Measurements from ENCODE around the gene RAB3IL1. TPM values are rescaled to one million over a fixed set of nuclear protein-coding genes. Genes with fewer than 3 reads are reported as not detected.

RAB3IL1 gene
- polyA plus RNA-seq, 3 donors = 18.0 to 24.4 (median 22.6) TPM

DNA sequence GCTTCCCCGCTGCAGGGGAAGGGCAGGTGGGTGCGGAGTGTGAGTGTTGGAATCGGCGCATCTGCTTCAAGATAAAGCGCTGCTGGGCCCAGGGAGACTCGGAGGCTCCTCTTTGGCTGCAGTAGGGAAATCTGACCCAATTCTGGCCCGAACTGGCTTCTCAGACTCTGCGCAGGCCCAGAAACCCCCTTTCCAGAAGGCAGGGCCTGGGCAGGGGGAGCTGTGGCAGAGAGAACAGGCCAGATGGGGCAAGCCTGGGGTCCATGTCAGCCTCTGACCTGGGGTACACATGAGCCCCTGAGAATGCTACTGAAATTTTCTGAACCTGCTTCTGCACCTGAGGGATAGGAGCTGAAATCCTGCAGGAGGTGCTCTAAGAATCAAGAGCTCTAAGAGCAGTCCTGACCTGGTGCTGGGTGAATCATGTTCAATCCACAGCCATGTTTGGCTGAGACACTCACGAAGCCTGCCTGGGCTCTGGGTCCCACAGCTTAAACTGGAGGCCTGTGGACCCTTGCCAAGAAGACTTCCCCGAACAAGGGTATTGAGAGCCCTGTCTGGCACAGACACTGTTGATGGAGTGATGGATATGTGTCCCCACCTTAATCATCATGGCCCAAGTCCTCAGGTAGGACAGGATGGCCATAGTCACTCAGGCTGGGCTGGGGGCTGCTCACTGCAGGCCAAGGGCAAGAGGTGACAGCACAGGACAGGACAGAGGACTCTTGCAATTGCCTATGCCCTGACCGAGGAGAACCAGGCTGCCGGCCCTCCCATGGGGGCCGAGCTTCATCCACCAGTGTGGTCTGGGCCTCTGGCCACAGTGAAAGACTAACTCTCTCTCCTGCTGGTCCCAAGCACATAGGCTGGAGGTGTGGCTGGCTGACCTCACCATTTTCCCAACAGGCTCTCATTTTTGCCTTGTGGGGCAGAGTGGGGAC is 6.9 kb downstream of the RAB3IL1 start:
- no peak for DNase-seq (ENCODE audit: extremely low read depth in 1 of 11, low read depth in 9 of 11, low spot score in 4 of 11)

DNA sequence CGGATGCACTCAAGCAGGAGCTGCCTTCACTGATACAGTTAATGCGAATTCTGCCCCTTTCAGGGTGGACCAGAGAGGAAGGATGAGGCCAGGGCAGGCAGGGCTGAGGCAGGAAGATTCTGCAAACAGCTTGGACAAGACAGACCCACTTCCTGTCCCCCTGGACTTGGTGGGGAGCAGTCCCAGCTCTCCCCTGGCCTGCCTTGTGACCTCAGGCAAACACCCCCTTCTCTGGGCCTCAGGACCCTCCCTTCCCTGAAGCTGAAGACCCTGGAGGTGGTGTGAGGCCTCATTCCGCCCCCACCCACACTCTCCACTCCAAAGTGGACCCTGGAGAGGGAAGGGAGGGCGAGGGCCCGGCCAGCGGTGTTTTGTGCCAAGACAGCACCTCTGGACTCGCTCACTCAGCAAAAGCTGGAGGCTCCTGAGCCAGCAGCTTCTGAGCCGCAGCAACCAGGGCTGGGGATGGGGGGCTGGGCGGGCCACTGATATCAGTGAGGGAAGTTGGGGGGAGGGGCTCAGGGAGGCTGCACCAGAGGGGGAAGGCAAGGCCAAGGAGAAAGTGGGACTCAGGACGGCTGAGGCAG is 8.5 kb downstream of the RAB3IL1 start:
- DNase-seq (ENCODE audit: extremely low read depth in 1 of 11, low read depth in 9 of 11, low spot score in 4 of 11) = no peak

DNA sequence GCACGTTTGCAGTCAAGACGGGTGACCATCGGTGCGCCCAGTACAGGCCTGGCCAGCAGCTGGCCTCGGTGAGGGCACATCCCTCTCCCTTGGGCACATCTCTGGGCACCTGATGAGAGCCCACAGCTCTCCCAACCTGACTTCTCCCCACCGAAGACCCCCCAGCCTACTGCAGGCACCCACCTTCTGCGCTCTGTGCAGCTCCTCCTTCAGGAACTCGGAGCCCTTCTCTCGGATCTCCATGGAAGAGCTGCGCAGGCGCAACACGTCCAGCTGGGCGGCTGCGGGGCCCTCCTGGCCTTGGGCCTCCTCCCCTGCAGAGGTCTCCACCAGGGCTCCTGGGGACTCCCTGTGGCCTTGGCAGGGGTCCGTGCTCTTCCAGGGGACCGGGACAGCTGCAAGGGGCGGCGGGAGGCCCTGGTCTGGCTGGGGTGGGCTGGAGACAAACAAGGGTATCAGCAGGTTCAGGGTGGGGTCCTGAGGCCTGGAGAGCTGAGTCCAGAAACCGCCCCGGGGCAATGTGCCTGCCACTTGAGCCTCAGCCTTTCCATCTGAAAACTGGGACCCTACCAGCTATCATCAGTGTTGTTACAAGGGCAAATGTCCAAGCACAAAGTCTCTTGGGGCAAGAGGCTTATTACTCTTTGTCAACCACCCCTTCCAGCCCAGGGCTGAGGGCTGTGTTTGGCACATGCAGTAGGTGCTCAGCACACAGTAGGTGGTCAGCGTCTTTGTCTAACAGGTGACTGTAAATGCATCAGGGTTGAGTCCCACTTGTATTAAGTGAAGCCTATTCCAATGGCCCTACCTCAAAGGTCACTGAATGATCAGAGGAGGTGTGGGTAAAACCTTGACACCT is 9.3 kb downstream of the RAB3IL1 start:
- DNase-seq (ENCODE audit: extremely low read depth in 1 of 11, low read depth in 9 of 11, low spot score in 4 of 11) = no peak

DNA sequence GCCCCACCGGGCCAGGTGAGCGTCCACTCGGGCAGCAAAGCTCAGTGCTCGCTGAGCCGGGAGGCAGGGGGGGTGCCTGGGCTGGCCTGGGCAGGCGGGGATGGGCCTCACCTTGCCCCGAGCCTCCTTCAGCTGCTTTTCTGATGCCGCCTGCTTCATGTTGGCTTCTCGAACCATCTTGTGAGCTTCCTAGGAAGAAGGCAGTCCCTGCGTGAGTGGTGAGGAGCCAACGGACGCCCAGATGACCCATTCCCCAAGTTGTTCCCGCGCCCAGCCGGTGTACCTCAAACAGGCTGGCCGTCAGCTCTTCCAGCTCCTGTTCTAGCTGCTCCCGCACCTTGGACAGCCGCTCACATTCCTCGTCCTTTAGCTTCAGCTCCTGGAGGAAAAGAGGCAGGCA is 10.1 kb downstream of the RAB3IL1 start:
- no peak for DNase-seq (ENCODE audit: extremely low read depth in 1 of 11, low read depth in 9 of 11, low spot score in 4 of 11)

DNA sequence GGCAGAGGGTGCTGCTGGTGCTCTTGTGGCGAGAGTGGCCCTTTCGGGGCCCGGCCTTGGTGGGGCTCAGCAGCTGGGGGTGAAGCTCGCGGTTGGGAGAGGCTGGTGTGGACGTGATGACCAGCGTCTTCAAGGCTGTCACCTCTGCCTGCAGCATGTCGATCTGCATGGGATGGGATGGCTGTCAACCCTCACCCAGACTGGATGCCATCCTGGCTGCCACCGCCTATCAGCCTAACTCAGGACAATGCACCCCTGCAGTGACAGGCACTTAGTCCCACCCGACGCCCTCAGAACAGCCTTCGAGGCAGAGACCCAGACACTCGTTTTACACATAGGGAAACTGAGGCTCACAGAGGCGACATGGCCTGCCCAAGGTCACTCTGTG is 10.8 kb downstream of the RAB3IL1 start:
- no peak for DNase-seq (ENCODE audit: extremely low read depth in 1 of 11, low read depth in 9 of 11, low spot score in 4 of 11)

DNA sequence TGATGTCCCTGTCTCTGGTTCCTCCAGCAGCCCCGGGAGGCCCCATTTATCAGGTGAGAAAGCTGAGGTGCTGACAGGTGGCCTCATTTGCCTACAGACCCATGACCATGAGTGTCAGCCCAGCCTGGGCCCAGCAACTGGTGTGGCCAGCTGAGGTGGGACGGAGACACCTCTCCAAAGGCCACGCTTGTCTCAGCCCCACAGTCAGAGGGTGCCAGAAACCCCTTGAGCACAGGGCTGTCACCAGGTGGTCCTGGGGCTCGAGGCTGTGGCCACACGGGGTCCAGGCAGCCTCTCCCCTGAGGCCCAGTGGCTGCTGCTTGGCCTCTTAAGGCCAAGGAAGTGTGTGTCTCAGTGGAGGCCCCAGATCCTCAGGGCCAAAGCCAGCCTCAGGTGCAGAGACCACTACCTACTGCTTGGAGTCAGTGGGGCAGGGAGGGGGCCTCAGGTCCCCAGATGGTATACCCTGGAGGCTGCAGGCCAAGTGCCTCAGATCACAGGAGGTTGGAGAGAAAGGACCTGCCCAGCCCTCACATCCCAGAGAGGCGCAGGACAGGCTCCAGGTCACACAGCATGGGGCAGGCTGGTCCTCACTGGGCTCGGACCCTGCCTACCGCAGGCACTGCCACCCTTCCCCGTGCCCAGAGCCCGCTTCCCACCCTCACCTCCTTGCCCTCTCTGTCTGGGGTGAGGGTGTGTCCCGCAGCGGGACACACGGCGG is 11.4 kb downstream of the RAB3IL1 start:
- no peak for DNase-seq (ENCODE audit: extremely low read depth in 1 of 11, low read depth in 9 of 11, low spot score in 4 of 11)

DNA sequence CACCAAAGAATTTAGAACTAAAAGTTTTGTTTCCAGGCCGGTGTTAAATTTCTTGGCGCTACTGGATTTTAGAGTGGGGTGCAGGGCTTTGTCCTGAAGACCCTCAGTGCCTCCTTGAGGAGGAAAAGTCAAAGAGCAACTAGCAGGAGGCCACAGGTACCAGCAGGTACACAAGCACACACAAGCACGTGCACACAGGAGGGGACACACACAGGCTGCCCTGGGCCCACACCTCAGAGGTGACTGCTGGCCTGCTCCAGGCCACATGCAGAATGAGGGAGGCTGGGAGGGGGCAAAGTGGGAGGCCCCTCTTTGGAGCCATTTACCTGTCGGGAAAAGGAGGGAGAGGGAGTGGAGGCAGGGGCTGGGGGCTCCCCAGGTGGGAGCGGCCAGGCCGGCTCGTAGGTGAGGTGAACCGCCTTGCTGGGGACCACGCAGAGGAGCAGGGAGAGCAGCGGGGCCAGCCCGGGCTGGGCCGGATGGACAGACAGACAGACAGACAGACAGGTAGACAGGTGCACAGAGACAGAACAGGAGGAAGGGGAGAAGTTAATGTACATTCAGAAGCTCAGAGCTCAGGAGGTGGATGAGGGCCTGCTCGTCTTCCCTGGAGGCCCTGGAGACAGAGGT is 12.2 kb downstream of the RAB3IL1 start:
- DNase-seq (ENCODE audit: extremely low read depth in 1 of 11, low read depth in 9 of 11, low spot score in 4 of 11) = no peak

DNA sequence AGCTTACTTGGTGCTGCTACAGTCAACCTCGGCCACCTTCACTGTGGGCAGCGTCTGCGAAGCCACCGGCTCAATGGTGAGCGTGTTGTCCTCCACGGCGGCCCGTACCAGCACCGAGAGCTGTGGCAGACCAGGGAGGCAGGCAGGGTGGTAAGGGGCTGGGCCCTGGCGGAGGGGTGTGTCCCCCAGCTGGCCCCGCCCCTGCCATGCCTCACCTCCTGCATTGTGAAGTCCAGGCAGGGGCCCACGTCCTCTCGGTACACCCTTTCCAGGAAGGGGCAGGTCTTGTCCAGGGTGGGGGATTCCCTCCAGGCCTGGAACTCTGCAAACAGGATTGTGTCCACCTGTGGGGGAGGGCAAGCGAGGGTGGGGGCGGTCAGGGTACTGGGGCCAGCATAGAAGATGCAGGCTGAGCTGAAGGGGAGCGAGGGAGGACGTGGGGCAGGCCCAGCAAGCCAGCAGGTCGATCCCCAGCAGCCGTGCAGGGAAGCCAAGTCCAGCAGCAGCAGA is 12.8 kb downstream of the RAB3IL1 start:
- DNase-seq (ENCODE audit: extremely low read depth in 1 of 11, low read depth in 9 of 11, low spot score in 4 of 11) = peak in 4 of 11 donors; percentile 35 to 49 (median 43)

DNA sequence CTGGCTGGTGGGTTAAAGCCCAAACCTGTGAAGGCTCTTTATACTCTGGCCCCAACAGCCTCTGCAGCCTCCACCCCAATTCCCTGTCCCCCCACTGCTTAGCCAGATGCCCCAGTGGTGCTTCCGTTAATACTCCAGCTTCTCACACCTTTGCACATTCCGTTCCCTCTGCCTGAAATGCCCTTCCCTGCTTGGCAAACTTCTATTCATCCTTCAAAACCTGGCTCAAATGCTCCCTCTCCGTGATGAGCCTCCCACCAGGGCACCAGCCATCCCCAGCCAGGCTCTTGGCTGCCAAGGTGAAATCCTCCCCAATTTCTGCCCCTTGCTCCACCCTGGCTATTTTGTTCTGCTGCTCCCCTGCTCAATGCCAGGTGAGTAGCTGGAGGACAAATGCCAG is 13.5 kb downstream of the RAB3IL1 start:
- DNase-seq (ENCODE audit: extremely low read depth in 1 of 11, low read depth in 9 of 11, low spot score in 4 of 11) = no peak

DNA sequence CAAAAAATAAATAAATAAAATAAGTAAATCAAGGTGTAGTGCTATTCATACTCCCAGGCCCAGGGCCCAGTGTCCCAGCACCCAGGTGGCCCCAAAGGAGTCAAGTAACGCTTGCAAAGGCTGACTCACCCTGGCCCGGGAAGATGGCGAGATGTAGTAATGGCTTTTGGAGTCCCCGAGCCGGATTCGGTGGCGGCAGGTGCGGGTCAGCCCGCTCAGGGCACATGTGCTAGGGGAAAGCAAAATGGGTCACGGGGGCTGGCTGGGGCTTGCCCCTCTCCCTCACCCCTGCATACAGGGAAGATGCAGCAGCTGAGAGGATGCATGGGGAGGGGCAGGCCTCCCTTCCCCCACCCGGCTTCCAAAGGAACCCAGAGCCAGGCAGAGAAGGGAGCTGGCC is 15.1 kb downstream of the RAB3IL1 start:
- DNase-seq (ENCODE audit: extremely low read depth in 1 of 11, low read depth in 9 of 11, low spot score in 4 of 11) = no peak

DNA sequence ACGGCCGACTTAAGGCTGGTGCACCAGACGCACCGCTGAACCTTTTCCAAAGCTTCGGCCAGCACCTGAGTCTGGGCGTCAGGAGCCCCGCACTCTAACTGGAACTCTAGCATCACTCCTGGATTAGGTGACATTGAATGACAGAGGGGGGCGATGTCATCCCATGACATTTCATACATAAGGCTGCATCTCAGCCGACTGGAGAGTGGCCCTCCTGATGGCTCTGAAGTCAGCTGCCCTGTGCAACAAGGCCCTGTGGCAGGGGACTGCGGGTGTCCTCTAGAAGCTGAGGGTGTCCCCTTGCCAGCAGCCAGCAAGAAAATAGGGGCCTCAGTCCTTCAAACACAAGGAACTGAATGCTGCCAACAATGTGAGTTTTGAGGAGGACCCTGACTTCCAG is 16.0 kb downstream of the RAB3IL1 start:
- DNase-seq (ENCODE audit: extremely low read depth in 1 of 11, low read depth in 9 of 11, low spot score in 4 of 11) = no peak

DNA sequence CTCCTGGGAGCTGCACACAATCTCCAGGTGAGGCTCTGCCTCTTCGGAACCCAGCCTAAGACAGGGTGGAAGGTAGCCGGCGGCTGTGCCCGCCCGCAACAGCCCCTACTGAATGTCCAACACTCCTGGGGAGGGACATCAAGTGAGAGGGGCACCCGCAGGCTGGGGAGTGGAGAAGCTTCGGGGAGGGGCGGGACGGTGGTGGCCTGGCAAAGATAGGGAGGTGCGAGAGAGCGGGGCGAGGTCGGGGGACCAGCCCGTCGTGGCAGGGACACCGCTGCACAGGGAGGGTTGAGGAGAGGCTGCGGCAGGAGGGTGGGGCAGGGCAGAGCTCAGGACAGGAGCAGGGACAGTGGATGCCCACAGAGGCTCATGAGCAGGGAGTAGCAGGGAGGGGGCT is 17.1 kb downstream of the RAB3IL1 start:
- DNase-seq (ENCODE audit: extremely low read depth in 1 of 11, low read depth in 9 of 11, low spot score in 4 of 11) = no peak

DNA sequence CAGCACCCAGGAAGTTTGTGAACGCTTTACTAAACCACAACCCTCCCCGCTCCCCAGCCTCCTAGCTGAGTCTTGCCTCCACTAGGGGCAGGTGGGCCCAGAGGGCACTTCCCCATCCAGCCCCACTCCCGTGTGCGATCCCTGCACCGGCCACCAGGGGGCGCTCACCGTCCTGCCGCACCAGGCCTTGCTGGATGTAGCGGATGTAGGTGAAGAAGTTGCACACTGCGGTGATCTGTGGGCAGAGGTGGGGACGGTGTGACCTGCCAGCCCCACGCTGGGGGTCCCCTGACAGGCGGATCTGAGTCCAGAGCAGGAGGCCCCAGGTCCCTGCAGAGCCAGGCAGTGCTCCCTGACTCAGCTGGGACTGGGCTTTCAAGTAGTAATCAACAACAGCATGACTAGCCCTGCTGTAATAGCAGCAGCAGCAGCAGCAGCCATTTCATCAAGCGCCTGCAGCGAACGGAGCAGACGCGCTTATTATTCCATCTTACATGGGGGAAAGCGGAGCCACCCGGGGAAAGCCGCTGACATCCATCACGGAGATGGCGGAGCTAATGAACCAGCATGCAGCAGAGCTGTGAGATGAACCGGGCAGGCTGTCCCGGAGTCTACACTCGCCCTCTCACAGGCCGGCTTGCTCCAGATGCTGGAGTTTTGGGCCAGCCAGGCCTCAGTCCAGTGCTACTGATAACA is 18.1 kb downstream of the RAB3IL1 start:
- peak in 4 of 11 donors; percentile 45 to 69 (median 54) for DNase-seq (ENCODE audit: extremely low read depth in 1 of 11, low read depth in 9 of 11, low spot score in 4 of 11)

DNA sequence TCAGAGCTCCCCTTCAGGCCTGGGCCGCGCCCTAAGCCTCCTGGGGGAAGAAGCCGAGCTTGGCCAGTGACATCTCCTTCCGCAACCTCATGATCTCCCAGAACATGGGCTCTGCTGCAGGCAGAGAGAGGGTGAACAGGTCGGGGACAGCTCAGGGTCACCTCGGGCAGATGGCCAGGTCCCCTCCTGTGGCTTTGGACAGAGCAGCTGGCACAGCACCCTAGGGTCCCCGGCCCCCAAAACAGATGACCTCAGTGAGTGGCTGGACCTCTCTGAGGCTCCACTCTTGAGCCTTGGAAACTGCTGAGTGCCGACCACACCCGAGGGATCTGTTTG is 19.2 kb downstream of the RAB3IL1 start:
- no peak for DNase-seq (ENCODE audit: extremely low read depth in 1 of 11, low read depth in 9 of 11, low spot score in 4 of 11)

DNA sequence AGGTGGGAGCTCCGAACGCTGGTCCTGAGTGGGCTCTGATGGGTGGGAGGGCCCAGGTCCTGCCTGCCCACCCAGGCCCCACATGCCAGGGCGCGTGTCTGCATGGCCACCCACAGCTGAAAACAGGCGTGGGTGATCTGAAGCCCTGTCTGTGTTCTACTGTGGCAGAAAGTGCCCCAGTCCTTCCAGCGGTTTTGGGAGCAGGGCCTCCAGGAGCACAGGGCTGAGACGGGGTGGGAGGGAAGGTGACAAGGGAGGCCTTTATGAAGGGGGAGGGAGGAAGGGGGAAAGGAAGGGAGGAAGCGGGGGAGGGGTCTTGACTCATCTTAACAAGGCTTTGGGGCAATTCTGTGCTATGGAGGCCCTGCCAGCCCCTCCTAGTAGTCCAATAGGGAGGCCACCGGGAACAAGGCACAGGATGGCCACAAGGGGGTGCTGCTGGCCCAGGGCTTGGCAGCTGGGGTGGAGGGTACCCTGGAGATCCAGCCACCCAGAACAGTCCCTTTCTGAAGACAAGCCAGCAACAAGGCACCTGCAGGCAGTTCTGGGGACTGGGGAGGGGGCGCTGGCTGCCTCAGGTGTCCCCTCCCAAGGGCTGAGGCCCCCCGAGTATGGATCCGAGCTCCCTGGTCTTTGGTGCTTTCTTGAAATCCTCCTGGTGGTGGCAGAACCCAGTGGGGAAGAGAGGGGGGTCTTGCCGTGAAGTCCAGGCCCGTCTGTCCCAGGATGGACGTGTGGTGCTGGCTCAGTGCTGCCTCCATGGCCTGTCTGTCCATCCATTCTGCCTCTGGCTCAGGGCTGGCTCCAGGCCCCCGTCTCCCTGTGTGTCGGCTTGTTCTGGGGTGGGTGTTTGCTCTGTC is 19.7 kb downstream of the RAB3IL1 start:
- peak in 5 of 11 donors; percentile 41 to 59 (median 55) for DNase-seq (ENCODE audit: extremely low read depth in 1 of 11, low read depth in 9 of 11, low spot score in 4 of 11)

DNA sequence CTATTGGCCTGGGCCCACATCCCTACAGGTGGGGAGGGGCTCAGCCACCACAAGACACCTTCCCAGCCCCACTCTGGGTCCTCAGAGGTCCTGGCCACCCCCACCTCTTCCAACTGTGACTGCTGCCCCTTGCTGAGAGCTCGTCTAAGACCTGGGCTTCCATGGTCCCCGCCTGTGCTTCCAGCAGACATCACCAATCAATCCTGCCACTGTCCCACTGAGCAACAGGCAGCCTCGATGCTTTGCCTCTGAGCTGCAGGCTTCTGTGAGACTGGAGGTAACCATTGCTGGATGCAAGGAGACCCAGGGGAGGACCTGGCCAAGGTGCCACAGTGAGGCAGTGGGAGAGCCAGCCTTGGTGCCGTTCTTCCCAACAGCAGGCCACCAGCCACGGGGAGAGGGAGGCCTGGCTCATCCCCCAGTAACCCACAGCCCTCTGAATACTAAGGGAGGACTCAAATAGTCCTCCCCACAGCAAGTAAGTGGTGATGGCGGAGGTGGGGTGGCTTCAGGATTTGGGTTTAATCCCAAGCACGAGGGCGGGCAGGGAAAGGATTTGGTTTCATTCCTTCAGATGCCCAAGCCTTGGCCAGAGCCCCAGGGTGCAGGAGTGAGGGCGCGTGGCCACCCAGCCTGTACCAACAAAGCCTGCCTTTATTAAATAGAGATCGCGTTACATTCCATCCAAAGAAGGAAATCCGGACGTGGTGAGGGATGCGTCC is 20.5 kb downstream of the RAB3IL1 start:
- no peak for DNase-seq (ENCODE audit: extremely low read depth in 1 of 11, low read depth in 9 of 11, low spot score in 4 of 11)

DNA sequence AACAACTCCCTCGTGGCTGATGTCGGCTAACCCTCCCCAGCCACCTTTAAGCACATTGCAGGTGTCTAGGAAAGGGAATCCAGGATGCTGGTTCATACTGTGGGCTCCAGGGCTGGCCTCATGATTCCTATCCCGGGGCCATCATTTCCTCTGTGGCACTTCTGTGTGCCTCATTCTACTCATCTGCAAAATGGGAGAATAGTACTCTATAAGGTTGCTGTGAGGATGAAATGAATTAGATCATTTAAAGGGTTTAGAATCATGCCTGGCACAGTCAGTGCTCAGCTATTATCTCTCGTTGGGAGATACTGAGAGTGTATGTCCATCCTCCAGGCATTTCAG is 21.7 kb downstream of the RAB3IL1 start:
- no peak for DNase-seq (ENCODE audit: extremely low read depth in 1 of 11, low read depth in 9 of 11, low spot score in 4 of 11)

Measured in renal cortex interstitium (tissue), 11 donors.